HepG2 (cell line): Measurements from ENCODE around the gene TNFAIP2. TPM values are rescaled to one million over a fixed set of nuclear protein-coding genes. Genes with fewer than 3 reads are reported as not detected.

ENCODE experiments used
- ATAC-seq: fragments of 200-7000 bp; cut with Tn5 transposase; 3 replicates; pipeline ENCODE4 v1.9.1; 2020; ENCODE audit warnings: mild to moderate bottlenecking, moderate library complexity
- BruUV-seq: library from RNA; stranded (reverse); fragments of 400-500 nt; replicated peaks from 2 replicates; lab custom pipeline; 2021; lab: Mats Ljungman, UMichigan
- CTCF ChIA-PET: fragments of 300-600 bp; formaldehyde crosslinking; extraction: SDS; loops from one replicate; lab custom pipeline; 2021; ENCODE audit warnings: low total read pairs, inconsistent platforms, low intra/inter-chr PET ratio; lab: Yijun Ruan, JAX
- POLR2A ChIA-PET: fragments of 350-600 bp; sonication (Branson Sonifier 250); formaldehyde crosslinking; loops from one replicate; lab custom pipeline; 2020; ENCODE audit warnings: antibody characterized with exemption, inconsistent platforms; lab: Yijun Ruan, JAX
- DNase-seq: peaks from one replicate; pipeline ENCODE4 v3.0.0-alpha.2; 2015; ENCODE audit warnings: low spot score
- FAIRE-seq: peaks from 3 replicates; lab custom pipeline; 2011; peaks lifted over from hg19 to GRCh38; lab: Jason Lieb, UNC
- H2AFZ ChIP-seq: one replicate; pipeline ENCODE4 v1.6.1; 2011; ENCODE audit warnings: low read length, inconsistent platforms
- H3K27ac ChIP-seq: fragments of 300-600 bp; 3 replicates; pipeline ENCODE4 v1.8.0; 2011; ENCODE audit warnings: mixed run types, mild to moderate bottlenecking, mixed read lengths, low read length, inconsistent platforms; ENCODE audit not compliant: insufficient read depth; ENCODE audit errors: extremely low read length
- H3K27me3 ChIP-seq, 2 experiments: fragments of 200-600 bp in 1 of 2; 2 replicates in 1 of 2; 3 replicates in 1 of 2; pipeline versions ENCODE4 v1.6.0 to v1.8.0; 2011; ENCODE audit warnings: low read length in 2 of 2, mild to moderate bottlenecking in 2 of 2, moderate library complexity in 2 of 2, inconsistent platforms in 1 of 2; ENCODE audit not compliant: insufficient read depth in 2 of 2, control insufficient read depth in 1 of 2
- H3K36me3 ChIP-seq, 2 experiments: fragments of 200-600 bp in 1 of 2; replicated peaks in 1 of 2; 2 replicates in 1 of 2; 3 replicates in 1 of 2; pipeline versions ENCODE4 v1.5.1 to v1.8.0; 2011; ENCODE audit warnings: low read length in 2 of 2, inconsistent platforms in 1 of 2; ENCODE audit not compliant: insufficient read depth in 2 of 2, control insufficient read depth in 1 of 2
- H3K4me1 ChIP-seq: 2 replicates; pipeline ENCODE4 v1.5.1; 2012; ENCODE audit warnings: low read length, inconsistent platforms; ENCODE audit not compliant: insufficient read depth
- H3K4me2 ChIP-seq: 2 replicates; pipeline ENCODE4 v1.6.0; 2011; ENCODE audit warnings: low read depth, low read length, inconsistent platforms
- H3K4me3 ChIP-seq, 3 experiments: fragments of 200-600 bp in 1 of 3; sonication (generic), shearing (Covaris generic) in 1 of 3; replicated peaks in 1 of 3; 2 replicates each; pipeline ENCODE4 v1.5.1; 2011 to 2016; ENCODE audit warnings: low read length in 3 of 3, inconsistent platforms in 2 of 3, low read depth in 2 of 3, mild to moderate bottlenecking in 2 of 3, control low read depth in 1 of 3, mixed read lengths in 1 of 3; ENCODE audit not compliant: insufficient read depth in 1 of 3
- H3K79me2 ChIP-seq: one replicate; pipeline ENCODE4 v1.6.1; 2011; ENCODE audit warnings: low read length, inconsistent platforms; ENCODE audit not compliant: insufficient read depth
- H3K9ac ChIP-seq: 2 replicates; pipeline ENCODE4 v1.6.0; 2011; ENCODE audit warnings: mild to moderate bottlenecking, low read depth, low read length, inconsistent platforms; ENCODE audit not compliant: insufficient read depth
- H3K9me3 ChIP-seq: 2 replicates; pipeline ENCODE4 v1.5.1; 2012; ENCODE audit warnings: mild to moderate bottlenecking, low read length
- H4K20me1 ChIP-seq: 2 replicates; pipeline ENCODE4 v1.6.0; 2011; ENCODE audit warnings: inconsistent platforms, mild to moderate bottlenecking, low read length, moderate library complexity; ENCODE audit not compliant: insufficient read depth
- CHCHD3 ChIP-seq: sonication (generic); formaldehyde crosslinking; IDR thresholded peaks from 2 replicates; pipeline ENCODE4 v1.8.0; 2022; ENCODE audit warnings: mild to moderate bottlenecking, missing genetic modification reagents, moderate library complexity
- CTCF ChIP-seq: sonication (generic); formaldehyde crosslinking; IDR thresholded peaks from 2 replicates; pipeline ENCODE4 v1.5.0; 2020; ENCODE audit warnings: mild to moderate bottlenecking, missing genetic modification reagents, moderate library complexity
- E2F5 ChIP-seq: sonication (generic); formaldehyde crosslinking; conservative IDR thresholded peaks from 2 replicates; pipeline ENCODE4 v1.4.0; 2020; ENCODE audit warnings: missing genetic modification reagents
- JARID2 ChIP-seq: sonication (generic); formaldehyde crosslinking; IDR thresholded peaks from 2 replicates; pipeline ENCODE4 v1.8.1; 2023; ENCODE audit warnings: missing genetic modification reagents, inconsistent platforms; ENCODE audit not compliant: insufficient replicate concordance
- SP2 ChIP-seq: sonication (generic); formaldehyde crosslinking; IDR thresholded peaks from 2 replicates; pipeline ENCODE4 v1.5.1; 2020; ENCODE audit warnings: mild to moderate bottlenecking, missing genetic modification reagents
- SRY ChIP-seq: sonication (generic); formaldehyde crosslinking; IDR thresholded peaks from 2 replicates; pipeline ENCODE4 v1.8.0; 2022; ENCODE audit warnings: mild to moderate bottlenecking, missing genetic modification reagents
- STAG1 ChIP-seq: sonication (generic); formaldehyde crosslinking; IDR thresholded peaks from 2 replicates; pipeline ENCODE4 v1.4.0; 2020; ENCODE audit warnings: missing genetic modification reagents
- ZBTB43 ChIP-seq: sonication (generic); formaldehyde crosslinking; conservative IDR thresholded peaks from 2 replicates; pipeline ENCODE4 v1.4.0; 2020; ENCODE audit warnings: missing genetic modification reagents
- ZNF253 ChIP-seq: sonication (generic); formaldehyde crosslinking; IDR thresholded peaks from 2 replicates; pipeline ENCODE4 v1.8.0; 2022; ENCODE audit warnings: mild to moderate bottlenecking, missing genetic modification reagents, borderline replicate concordance
- ZNF274 ChIP-seq: sonication (generic); formaldehyde crosslinking; IDR thresholded peaks from 2 replicates; pipeline ENCODE4 v1.5.1; 2020; ENCODE audit warnings: mild to moderate bottlenecking, missing genetic modification reagents
- ZNF33A ChIP-seq: sonication (generic); formaldehyde crosslinking; IDR thresholded peaks from 2 replicates; pipeline ENCODE4 v1.5.1; 2020; ENCODE audit warnings: missing genetic modification reagents, mild to moderate bottlenecking, moderate library complexity, borderline replicate concordance
- ZNF704 ChIP-seq: sonication (generic); formaldehyde crosslinking; IDR thresholded peaks from 2 replicates; pipeline ENCODE4 v1.8.1; 2023; ENCODE audit warnings: mild to moderate bottlenecking, inconsistent platforms, moderate library complexity, missing genetic modification reagents, borderline replicate concordance
- ZNF709 ChIP-seq: sonication (generic); formaldehyde crosslinking; IDR thresholded peaks from 2 replicates; pipeline ENCODE4 v1.5.0; 2020; ENCODE audit warnings: mild to moderate bottlenecking, missing genetic modification reagents
- ZNF713 ChIP-seq: sonication (generic); formaldehyde crosslinking; IDR thresholded peaks from 2 replicates; pipeline ENCODE4 v1.4.0; 2020; ENCODE audit warnings: mild to moderate bottlenecking, missing genetic modification reagents
- ZNF740 ChIP-seq: sonication (generic); formaldehyde crosslinking; IDR thresholded peaks from 2 replicates; pipeline ENCODE4 v1.4.0; 2020; ENCODE audit warnings: missing genetic modification reagents
- WGBS: methylation state at CpG from one replicate; pipeline ENCODE4 v1.1.6; 2017; ENCODE audit warnings: low lambda C conversion rate; 5-methylcytosine and 5-hydroxymethylcytosine counted together
- in situ Hi-C: cut with HindIII; loops from 2 replicates; pipeline ENCODE4 v1.10.0; 2017; ENCODE audit warnings: low pct_unique_long_range_greater_than_20kb; ENCODE audit not compliant: extremely low pct_ligation_motif_present
- intact Hi-C: fragments of 100-400 bp; cut with micrococcal nuclease; formaldehyde crosslinking; loops from one replicate; pipeline ENCODE4 v1.10.0; 2022; ENCODE audit not compliant: unreplicated experiment
- polyA plus RNA-seq, 8 experiments: library from polyadenylated mRNA; depleted of rRNA in 3 of 8; stranded (reverse) in 7 of 8; unstranded in 1 of 8; fragments of >200 nt; fragmentation: Illumina TruSeq in 4 of 8; extraction: Trizol in 4 of 8; gene quantifications; 2 replicates each; pipeline versions ENCODE4 v1.2.1 to v1.2.3, GENCODE V29; 2011 to 2016; ENCODE audit warnings: low read depth in 4 of 8, missing spikeins in 1 of 8, mixed read lengths in 1 of 8; ENCODE audit not compliant: insufficient read depth in 1 of 8
- total RNA-seq, 5 experiments: library from RNA; depleted of rRNA; stranded (reverse); fragments of >200 nt; fragmentation: Illumina TruSeq; extraction: Trizol; gene quantifications; 2 replicates each; pipeline ENCODE4 v1.2.3, GENCODE V29; 2016; ENCODE audit warnings: low read depth in 1 of 5

Gene TNFAIP2
- total and polyA plus RNA-seq, 2 of the 13 experiments (the other 11 are each of a cell fraction or from before 2014, with no cell fraction given) = 0.46 to 1.5 TPM

GRCh38 chr14:103104654-103105452, 18.4 kb upstream of the TNFAIP2 start (continued):
- peak; percentile 93 for TF ChIP-seq ZNF274 (CRISPR knock-in tag)
- TF ChIP-seq ZNF704 (CRISPR knock-in tag) = no peak
- no peak for TF ChIP-seq SP2 (CRISPR knock-in tag)
- TF ChIP-seq SRY = no peak
- no peak for TF ChIP-seq ZNF33A (CRISPR knock-in tag)
- TF ChIP-seq, all 625 proteins: peak for 104

GRCh38 chr14:103105580-103106150, 17.6 kb upstream of the TNFAIP2 start:
- ATAC-seq (no peak), DNase-seq (no peak), FAIRE-seq (no peak)
- Histone ChIP-seq H3K27me3 (no peaks in the 10 kb centered on the region), H2AFZ (no peak overlapping the region), H3K4me3 (peak overlapping the region in 1 of 3 experiments; percentile 71; a peak in 2 of 6 replicates), H3K4me1 (peaks cover 87% of the 10 kb centered on the region), H3K27ac (no peak overlapping the region), H3K9ac (no peak overlapping the region), H3K79me2 (peaks cover 7% of the 10 kb centered on the region), H3K36me3 (peaks cover 5 to 6% of the 10 kb centered on the region in 2 experiments; a peak in 2 of 5 replicates), H3K4me2 (peak overlapping the region; percentile 84), H3K9me3 (no peaks in the 10 kb centered on the region), H4K20me1 (peaks cover 20% of the 10 kb centered on the region)
- BruUV-seq = no TSS peak
- CTCF ChIA-PET = interaction anchor here (1.2 to 2.1 kb wide), 3 partner anchors 21 to 187 kb away, joined by 6 to 8 read pairs (median 6); no protein-coding TSS in a partner anchor
- in situ Hi-C loops (no loop called here), intact Hi-C loops (no loop called here)
- 78% methylated on average over 5 of the region's 9 CpGs for WGBS
- POLR2A ChIA-PET = interaction anchor here (0.8 to 4.1 kb wide), 12 partner anchors 11 to 249 kb away, joined by 3 to 39 read pairs (median 5); partner anchors contain the start of genes EIF5 and EXOC3L4
- TF ChIP-seq JARID2 (CRISPR knock-in tag) (no peak), CTCF (CRISPR knock-in tag) (peak; percentile 46), ZNF740 (CRISPR knock-in tag) (no peak), ZNF709 (CRISPR knock-in tag) (no peak), CHCHD3 (CRISPR knock-in tag) (0 out of 2 replicates have a peak, but pooled peaks have one; percentile 32), ZNF253 (CRISPR knock-in tag) (peak; percentile 18; the same call in 1 of the 2 replicates), STAG1 (CRISPR knock-in tag) (peak; percentile 33), ZNF713 (no peak), E2F5 (no peak), ZBTB43 (CRISPR knock-in tag) (no peak)
